ENCODE results near the gene GRM4.

GRM4 gene

DNA sequence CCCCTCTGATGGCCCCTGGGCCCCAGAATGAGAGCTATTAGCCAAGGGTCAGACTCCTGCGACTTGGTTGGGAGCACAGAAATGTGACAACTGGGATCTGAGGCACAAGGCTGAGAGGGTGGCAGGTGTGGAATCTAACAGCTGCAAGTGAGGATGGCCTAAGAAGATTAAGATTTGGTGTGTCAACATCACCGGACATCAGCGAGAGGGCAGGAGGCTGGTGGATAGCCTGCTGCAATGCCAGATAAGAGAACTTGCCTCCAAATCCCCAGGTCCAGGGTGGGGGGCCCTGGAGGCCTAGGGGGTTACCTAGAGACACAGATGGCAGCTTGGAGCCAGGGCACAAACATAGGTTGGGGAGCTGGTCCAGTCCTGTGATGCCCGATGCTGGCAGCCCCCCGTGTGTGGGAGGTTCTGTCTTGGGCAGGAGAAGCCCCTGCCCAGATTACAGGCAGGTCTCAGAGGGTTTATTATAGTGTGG is 155.8 kb downstream of the GRM4 start:
- Histone ChIP-seq H3K79me1 (replicated peaks; ENCODE audit: low read length, poor library complexity, severe bottlenecking) (no peaks in the 10 kb centered on the region), H3K9ac (ENCODE audit: low read length) (no peak overlapping the region), H3K36me3 (ENCODE audit: control insufficient read depth in 1 of 2, insufficient read depth in 2 of 2, low read depth in 1 of 2, low read length in 2 of 2) (no peaks in the 10 kb centered on the region), H3K18ac (ENCODE audit: low read depth in 1 of 2, low read length in 2 of 2) (no peak overlapping the region), H2BK12ac (ENCODE audit: low read length in 2 of 2) (no peak overlapping the region), H3K9me3 (ENCODE audit: control insufficient read depth, low read length) (no peaks in the 10 kb centered on the region), H3K27me3 (ENCODE audit: control insufficient read depth in 1 of 2, insufficient read depth in 1 of 2, low read length in 2 of 2) (peaks cover 37 to 76% of the 10 kb centered on the region in 2 experiments), H3K27ac (ENCODE audit: low read length, poor library complexity, severe bottlenecking) (no peak overlapping the region), H2BK5ac (ENCODE audit: low read depth, low read length, poor library complexity, severe bottlenecking) (no peak overlapping the region), H3K14ac (ENCODE audit: low read length in 2 of 2) (no peak overlapping the region), H2AFZ (ENCODE audit: low read depth, low read length) (no peak overlapping the region), H2AK5ac (ENCODE audit: low read length, severe bottlenecking) (no peak overlapping the region), H3K4me2 (ENCODE audit: low read length, poor library complexity, severe bottlenecking) (no peak overlapping the region), H3K4me1 (ENCODE audit: control insufficient read depth, insufficient read depth, low read depth, low read length) (no peaks in the 10 kb centered on the region), H3K23ac (ENCODE audit: low read length in 2 of 2) (no peak overlapping the region), H4K91ac (ENCODE audit: low read length) (no peak overlapping the region), H2BK15ac (ENCODE audit: low read depth, poor library complexity, severe bottlenecking) (no peak overlapping the region), H4K8ac (ENCODE audit: low read length) (no peak overlapping the region), H2BK120ac (ENCODE audit: low read depth, low read length) (no peak overlapping the region), H3K4me3 (ENCODE audit: insufficient read depth in 1 of 2, low read depth in 1 of 2, low read length in 2 of 2) (no peak overlapping the region), H3K4ac (ENCODE audit: low read depth in 1 of 2, low read length in 2 of 2) (no peak overlapping the region)
- WGBS, result 70% methylated on average over 5 of the region's 5 CpGs
- no peak for DNase-seq

DNA sequence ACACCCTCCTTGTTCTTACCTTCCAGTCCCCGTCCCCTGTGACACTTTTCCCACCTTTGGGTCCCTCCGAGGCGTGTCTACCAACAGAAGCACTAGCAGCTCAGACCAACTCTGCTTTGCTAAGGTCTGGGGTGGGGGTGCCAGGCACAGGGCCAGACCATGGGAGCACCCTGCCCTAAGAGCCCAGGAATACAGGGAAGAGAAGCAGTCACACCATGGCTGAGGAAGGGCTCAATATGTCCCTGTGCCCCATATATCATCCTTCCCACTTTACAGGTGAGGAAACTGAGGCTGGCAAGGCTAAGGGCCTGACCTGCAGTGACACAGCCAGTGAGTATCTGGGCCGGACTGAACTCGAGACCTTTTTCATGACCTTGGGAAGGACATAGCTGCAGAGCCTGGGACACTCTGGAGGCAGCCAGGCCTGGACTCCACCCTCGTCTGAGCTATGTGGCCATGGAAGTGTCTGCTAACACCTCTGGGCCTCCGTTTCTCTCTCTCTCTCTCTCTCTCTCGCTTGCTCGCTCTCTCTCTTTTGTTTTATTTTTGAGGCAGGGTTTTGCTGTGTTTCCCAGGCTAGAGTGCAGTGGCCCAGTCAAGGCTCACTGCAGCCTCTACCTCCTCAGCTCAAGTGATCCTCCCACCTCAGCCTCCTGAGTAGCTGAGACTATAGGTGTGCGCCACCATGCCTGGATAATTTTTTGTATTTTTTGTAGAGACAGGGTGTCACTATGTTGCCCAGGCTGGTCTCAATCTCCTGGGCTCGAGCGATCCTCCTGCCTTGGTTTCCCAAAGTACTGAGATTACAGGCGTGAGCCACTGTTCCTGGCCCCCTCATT is 156.7 kb downstream of the GRM4 start:
- no peak overlapping the region for H3K14ac ChIP-seq (ENCODE audit: low read length in 2 of 2)
- DNase-seq, result no peak
- H2BK5ac ChIP-seq (ENCODE audit: low read depth, low read length, poor library complexity, severe bottlenecking), result no peak overlapping the region
- no peak overlapping the region for H4K8ac ChIP-seq (ENCODE audit: low read length)
- no peak overlapping the region for H2AK5ac ChIP-seq (ENCODE audit: low read length, severe bottlenecking)
- H3K18ac ChIP-seq (ENCODE audit: low read depth in 1 of 2, low read length in 2 of 2), result no peak overlapping the region
- no peak overlapping the region for H3K4me3 ChIP-seq (ENCODE audit: insufficient read depth in 1 of 2, low read depth in 1 of 2, low read length in 2 of 2)
- H3K79me1 ChIP-seq (replicated peaks; ENCODE audit: low read length, poor library complexity, severe bottlenecking), result no peaks in the 10 kb centered on the region
- no peaks in the 10 kb centered on the region for H3K9me3 ChIP-seq (ENCODE audit: control insufficient read depth, low read length)
- 82% methylated on average over 11 of the region's 13 CpGs for WGBS
- H3K4me1 ChIP-seq (ENCODE audit: control insufficient read depth, insufficient read depth, low read depth, low read length), result no peaks in the 10 kb centered on the region
- no peak overlapping the region for H3K4me2 ChIP-seq (ENCODE audit: low read length, poor library complexity, severe bottlenecking)
- no peak overlapping the region for H3K4ac ChIP-seq (ENCODE audit: low read depth in 1 of 2, low read length in 2 of 2)
- H3K27me3 ChIP-seq (ENCODE audit: control insufficient read depth in 1 of 2, insufficient read depth in 1 of 2, low read length in 2 of 2), result peaks cover 29 to 72% of the 10 kb centered on the region in 2 experiments
- no peaks in the 10 kb centered on the region for H3K36me3 ChIP-seq (ENCODE audit: control insufficient read depth in 1 of 2, insufficient read depth in 2 of 2, low read depth in 1 of 2, low read length in 2 of 2)
- H3K9ac ChIP-seq (ENCODE audit: low read length), result no peak overlapping the region
- no peak overlapping the region for H2AFZ ChIP-seq (ENCODE audit: low read depth, low read length)
- no peak overlapping the region for H2BK120ac ChIP-seq (ENCODE audit: low read depth, low read length)
- H3K23ac ChIP-seq (ENCODE audit: low read length in 2 of 2), result no peak overlapping the region
- no peak overlapping the region for H3K27ac ChIP-seq (ENCODE audit: low read length, poor library complexity, severe bottlenecking)
- H2BK12ac ChIP-seq (ENCODE audit: low read length in 2 of 2), result no peak overlapping the region
- no peak overlapping the region for H2BK15ac ChIP-seq (ENCODE audit: low read depth, poor library complexity, severe bottlenecking)
- H4K91ac ChIP-seq (ENCODE audit: low read length), result no peak overlapping the region

DNA sequence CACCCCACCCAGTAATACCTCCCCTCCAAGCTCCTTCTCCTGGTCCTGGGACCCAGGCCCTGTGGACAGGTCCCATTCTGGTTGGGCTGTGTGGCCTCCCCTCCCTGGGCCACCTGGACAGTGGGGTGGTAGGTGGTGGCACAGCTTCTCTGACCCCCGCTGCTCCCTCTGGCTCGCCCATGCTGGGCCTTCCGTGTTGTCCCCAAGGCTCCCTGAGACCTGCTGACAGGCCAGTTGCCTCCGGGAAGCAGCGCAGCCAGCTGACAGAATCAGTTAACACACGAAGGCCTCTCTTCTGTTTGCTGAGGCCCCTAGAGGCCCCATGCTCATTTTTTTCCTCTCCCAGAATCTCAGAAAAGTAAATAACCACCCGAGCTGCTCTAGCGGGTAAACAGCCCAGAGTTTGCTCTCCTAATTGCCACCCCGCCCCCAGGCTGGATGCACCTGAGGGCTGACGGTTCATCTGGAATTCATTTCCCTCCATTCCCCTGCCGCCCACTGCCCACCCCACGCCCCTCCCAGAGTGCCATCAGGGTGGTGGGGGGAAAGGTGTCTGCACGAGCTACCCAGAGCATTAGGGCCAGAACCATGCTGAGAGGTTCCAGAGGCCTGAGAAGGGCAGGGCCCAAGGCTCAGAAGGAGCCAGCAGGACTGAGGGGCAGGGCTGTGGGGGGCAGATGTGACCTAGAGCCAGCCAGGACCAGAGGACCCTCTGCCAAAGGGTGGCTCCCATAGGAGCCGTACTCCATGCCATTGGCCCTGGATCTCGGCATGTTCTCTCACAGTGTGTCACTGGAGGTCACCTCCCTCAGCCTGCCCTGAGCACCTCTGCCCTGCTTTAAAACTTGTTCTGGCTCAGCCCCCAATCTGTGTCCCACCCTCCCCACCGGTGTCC is 157.5 kb downstream of the GRM4 start:
- Histone ChIP-seq H3K36me3 (ENCODE audit: control insufficient read depth in 1 of 2, insufficient read depth in 2 of 2, low read depth in 1 of 2, low read length in 2 of 2) (no peaks in the 10 kb centered on the region), H2AK5ac (ENCODE audit: low read length, severe bottlenecking) (no peak overlapping the region), H3K27me3 (ENCODE audit: control insufficient read depth in 1 of 2, insufficient read depth in 1 of 2, low read length in 2 of 2) (peaks cover 26 to 73% of the 10 kb centered on the region in 2 experiments), H2AFZ (ENCODE audit: low read depth, low read length) (no peak overlapping the region), H2BK120ac (ENCODE audit: low read depth, low read length) (no peak overlapping the region), H3K4ac (ENCODE audit: low read depth in 1 of 2, low read length in 2 of 2) (no peak overlapping the region), H3K4me3 (ENCODE audit: insufficient read depth in 1 of 2, low read depth in 1 of 2, low read length in 2 of 2) (peak overlapping the region in 1 of 2 experiments; percentile 26), H3K27ac (ENCODE audit: low read length, poor library complexity, severe bottlenecking) (no peak overlapping the region), H2BK12ac (ENCODE audit: low read length in 2 of 2) (no peak overlapping the region), H2BK15ac (ENCODE audit: low read depth, poor library complexity, severe bottlenecking) (no peak overlapping the region), H3K14ac (ENCODE audit: low read length in 2 of 2) (peak overlapping the region in 1 of 2 experiments; percentile 15), H3K79me1 (replicated peaks; ENCODE audit: low read length, poor library complexity, severe bottlenecking) (no peaks in the 10 kb centered on the region), H4K8ac (ENCODE audit: low read length) (no peak overlapping the region), H3K4me1 (ENCODE audit: control insufficient read depth, insufficient read depth, low read depth, low read length) (no peaks in the 10 kb centered on the region), H3K18ac (ENCODE audit: low read depth in 1 of 2, low read length in 2 of 2) (no peak overlapping the region), H3K9me3 (ENCODE audit: control insufficient read depth, low read length) (no peaks in the 10 kb centered on the region), H3K4me2 (ENCODE audit: low read length, poor library complexity, severe bottlenecking) (no peak overlapping the region), H3K9ac (ENCODE audit: low read length) (no peak overlapping the region), H3K23ac (ENCODE audit: low read length in 2 of 2) (no peak overlapping the region), H4K91ac (ENCODE audit: low read length) (no peak overlapping the region), H2BK5ac (ENCODE audit: low read depth, low read length, poor library complexity, severe bottlenecking) (no peak overlapping the region)
- DNase-seq, result no peak
- 64% methylated on average over 13 of the region's 16 CpGs for WGBS

DNA sequence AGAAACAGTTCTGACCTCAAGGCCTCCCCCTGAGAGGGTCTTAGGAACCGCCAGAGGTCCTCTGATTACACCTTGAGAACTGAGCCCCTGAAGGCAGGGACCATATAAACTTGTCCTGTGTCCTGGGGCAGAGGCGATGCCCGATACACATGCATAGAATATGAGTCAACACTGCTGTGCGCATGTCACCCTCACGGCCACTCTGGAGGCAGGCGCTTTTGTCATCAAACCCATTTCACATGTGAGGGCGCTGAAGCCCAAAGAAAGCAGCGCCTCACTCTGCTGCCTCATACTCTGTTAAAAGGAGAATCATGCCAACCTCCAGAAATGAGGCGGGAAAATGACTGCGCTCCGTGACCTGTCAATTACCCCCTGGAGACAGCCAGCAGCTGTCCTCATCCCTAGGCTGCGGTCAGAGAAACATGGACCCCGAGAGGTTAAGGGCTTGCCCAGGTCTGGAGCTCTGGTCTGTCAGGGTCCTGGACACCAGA is 158.3 kb downstream of the GRM4 start:
- Histone ChIP-seq H3K27me3 (ENCODE audit: control insufficient read depth in 1 of 2, insufficient read depth in 1 of 2, low read length in 2 of 2) (peaks cover 26 to 71% of the 10 kb centered on the region in 2 experiments), H2BK5ac (ENCODE audit: low read depth, low read length, poor library complexity, severe bottlenecking) (no peak overlapping the region), H2BK15ac (ENCODE audit: low read depth, poor library complexity, severe bottlenecking) (no peak overlapping the region), H2AK5ac (ENCODE audit: low read length, severe bottlenecking) (no peak overlapping the region), H3K14ac (ENCODE audit: low read length in 2 of 2) (no peak overlapping the region), H3K4me1 (ENCODE audit: control insufficient read depth, insufficient read depth, low read depth, low read length) (no peaks in the 10 kb centered on the region), H4K91ac (ENCODE audit: low read length) (no peak overlapping the region), H3K18ac (ENCODE audit: low read depth in 1 of 2, low read length in 2 of 2) (no peak overlapping the region), H3K9me3 (ENCODE audit: control insufficient read depth, low read length) (no peaks in the 10 kb centered on the region), H2BK120ac (ENCODE audit: low read depth, low read length) (no peak overlapping the region), H3K4ac (ENCODE audit: low read depth in 1 of 2, low read length in 2 of 2) (no peak overlapping the region), H3K79me1 (replicated peaks; ENCODE audit: low read length, poor library complexity, severe bottlenecking) (no peaks in the 10 kb centered on the region), H3K36me3 (ENCODE audit: control insufficient read depth in 1 of 2, insufficient read depth in 2 of 2, low read depth in 1 of 2, low read length in 2 of 2) (no peaks in the 10 kb centered on the region), H3K23ac (ENCODE audit: low read length in 2 of 2) (no peak overlapping the region), H4K8ac (ENCODE audit: low read length) (no peak overlapping the region), H2BK12ac (ENCODE audit: low read length in 2 of 2) (no peak overlapping the region), H3K27ac (ENCODE audit: low read length, poor library complexity, severe bottlenecking) (no peak overlapping the region), H3K4me3 (ENCODE audit: insufficient read depth in 1 of 2, low read depth in 1 of 2, low read length in 2 of 2) (no peak overlapping the region), H2AFZ (ENCODE audit: low read depth, low read length) (no peak overlapping the region), H3K4me2 (ENCODE audit: low read length, poor library complexity, severe bottlenecking) (no peak overlapping the region), H3K9ac (ENCODE audit: low read length) (no peak overlapping the region)
- WGBS, result 91% methylated on average over 13 of the region's 13 CpGs
- no peak for DNase-seq

All from mesenchymal stem cell (in vitro differentiated cells and primary cell).